Trophoblast cell (in vitro differentiated cells and primary cell): ENCODE data around the gene BAIAP3.

Experiments used
- DNase-seq, 2 donors: peaks; one replicate each; pipeline ENCODE4 v3.0.0-alpha.2; 2016
- H2AFZ ChIP-seq: 2 replicates; pipeline ENCODE4 v1.6.1; 2013; ENCODE audit warnings: low read length, moderate library complexity, mild to moderate bottlenecking; ENCODE audit not compliant: insufficient read depth, poor library complexity
- H2AK5ac ChIP-seq: 2 replicates; pipeline ENCODE4 v1.6.1; 2013; ENCODE audit warnings: mild to moderate bottlenecking, low read length
- H2BK120ac ChIP-seq: 2 replicates; pipeline ENCODE4 v1.6.1; 2013; ENCODE audit warnings: low read length, mild to moderate bottlenecking, moderate library complexity; ENCODE audit not compliant: insufficient read depth, poor library complexity
- H2BK12ac ChIP-seq: 2 replicates; pipeline ENCODE4 v1.6.1; 2013; ENCODE audit warnings: mild to moderate bottlenecking, low read length, moderate library complexity
- H2BK5ac ChIP-seq: 2 replicates; pipeline ENCODE4 v1.6.1; 2013; ENCODE audit warnings: low read length, low read depth, moderate library complexity, mild to moderate bottlenecking; ENCODE audit not compliant: poor library complexity
- H3K14ac ChIP-seq: 2 replicates; pipeline ENCODE4 v1.6.1; 2013; ENCODE audit warnings: mild to moderate bottlenecking, low read length
- H3K18ac ChIP-seq: 2 replicates; pipeline ENCODE4 v1.6.1; 2013; ENCODE audit warnings: mild to moderate bottlenecking, low read length
- H3K23ac ChIP-seq: 2 replicates; pipeline ENCODE4 v1.6.1; 2013; ENCODE audit warnings: low read length
- H3K27ac ChIP-seq: 2 replicates; pipeline ENCODE4 v1.5.1; 2013; ENCODE audit warnings: low read depth, mild to moderate bottlenecking, inconsistent platforms, low read length, moderate library complexity
- H3K27me3 ChIP-seq: 2 replicates; pipeline ENCODE4 v1.6.1; 2013; ENCODE audit warnings: inconsistent platforms, mild to moderate bottlenecking, low read length, moderate library complexity; ENCODE audit not compliant: insufficient read depth
- H3K36me3 ChIP-seq, 2 experiments: 1 replicate in 1 of 2; 2 replicates in 1 of 2; pipeline ENCODE4 v1.6.1; 2013; ENCODE audit warnings: low read length in 2 of 2, mild to moderate bottlenecking in 2 of 2, moderate library complexity in 1 of 2; ENCODE audit not compliant: insufficient read depth in 2 of 2, control insufficient read depth in 1 of 2
- H3K4ac ChIP-seq: 2 replicates; pipeline ENCODE4 v1.6.1; 2013; ENCODE audit warnings: low read depth, mild to moderate bottlenecking, low read length, moderate library complexity
- H3K4me1 ChIP-seq, 2 experiments: 1 replicate in 1 of 2; 2 replicates in 1 of 2; pipeline ENCODE4 v1.6.1; 2013; ENCODE audit warnings: low read length in 2 of 2, mild to moderate bottlenecking in 2 of 2, moderate library complexity in 1 of 2; ENCODE audit not compliant: insufficient read depth in 2 of 2, control insufficient read depth in 1 of 2
- H3K4me2 ChIP-seq: 2 replicates; pipeline ENCODE4 v1.6.1; 2013; ENCODE audit warnings: inconsistent platforms, mild to moderate bottlenecking, low read length, moderate library complexity
- H3K4me3 ChIP-seq: 2 replicates; pipeline ENCODE4 v1.5.1; 2013; ENCODE audit warnings: mild to moderate bottlenecking, low read depth, low read length, inconsistent platforms
- H3K79me1 ChIP-seq: one replicate; pipeline ENCODE4 v1.6.1; 2013; ENCODE audit warnings: low read length
- H3K79me2 ChIP-seq: 2 replicates; pipeline ENCODE4 v1.6.1; 2013; ENCODE audit warnings: low read length, mild to moderate bottlenecking; ENCODE audit not compliant: control insufficient read depth, insufficient read depth, poor library complexity
- H3K9ac ChIP-seq: 2 replicates; pipeline ENCODE4 v1.6.1; 2013; ENCODE audit warnings: mild to moderate bottlenecking, low read length
- H3K9me3 ChIP-seq: 2 replicates; pipeline ENCODE4 v1.6.1; 2013; ENCODE audit warnings: low read depth, mild to moderate bottlenecking, control low read depth, inconsistent platforms, low read length; ENCODE audit not compliant: insufficient read depth
- H4K12ac ChIP-seq: 2 replicates; pipeline ENCODE4 v1.6.1; 2013; ENCODE audit warnings: low read depth, mild to moderate bottlenecking, low read length, moderate library complexity
- H4K8ac ChIP-seq: 2 replicates; pipeline ENCODE4 v1.6.1; 2013; ENCODE audit warnings: low read depth, mild to moderate bottlenecking, low read length, moderate library complexity
- H4K91ac ChIP-seq: one replicate; pipeline ENCODE4 v1.6.1; 2013; ENCODE audit warnings: low read depth, mild to moderate bottlenecking, low read length, moderate library complexity
- WGBS: extraction: QIAGEN DNeasy Blood & Tissue Kit; methylation state at CpG from one replicate; pipeline ENCODE4 v1.1.7; 2013; ENCODE audit warnings: missing lambda C conversion rate; ENCODE audit not compliant: insufficient read length, insufficient coverage; ENCODE audit errors: extremely low coverage; 5-methylcytosine and 5-hydroxymethylcytosine counted together

BAIAP3 gene

DNA sequence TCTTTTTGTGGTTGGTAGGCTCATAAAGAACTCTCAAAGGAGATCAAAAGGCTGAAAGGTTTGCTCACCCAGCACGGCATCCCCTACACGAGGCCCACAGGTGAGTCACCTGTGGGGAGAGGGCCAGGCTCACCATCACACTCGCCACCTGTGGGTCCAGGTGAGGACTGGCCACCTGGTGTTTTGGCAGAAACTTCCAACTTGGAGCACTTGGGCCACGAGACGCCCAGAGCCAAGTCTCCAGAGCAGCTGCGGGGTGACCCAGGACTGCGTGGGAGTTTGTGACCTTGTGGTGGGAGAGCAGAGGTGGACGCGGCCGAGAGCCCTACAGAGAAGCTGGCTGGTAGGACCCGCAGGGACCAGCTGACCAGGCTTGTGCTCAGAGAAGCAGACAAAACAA, 29.4 kb downstream of the BAIAP3 start:
- H3K79me1 ChIP-seq: no peaks in the 10 kb centered on the region
- H4K12ac ChIP-seq: no peak overlapping the region
- H3K4me1 ChIP-seq: no peaks in the 10 kb centered on the region

GRCh38 chr16:1363501-1364041, 30.1 kb downstream of the BAIAP3 start:
- Histone ChIP-seq H3K79me2 (no peaks in the 10 kb centered on the region), H4K12ac (no peak overlapping the region), H4K91ac (no peak overlapping the region), H3K27me3 (no peaks in the 10 kb centered on the region), H3K4ac (no peak overlapping the region), H3K18ac (no peak overlapping the region), H3K36me3 (peaks cover 56 to 62% of the 10 kb centered on the region in 2 experiments), H3K23ac (no peak overlapping the region), H3K4me1 (no peaks in the 10 kb centered on the region), H3K27ac (no peak overlapping the region), H3K9ac (no peak overlapping the region), H2AFZ (no peak overlapping the region), H3K4me3 (no peak overlapping the region), H2BK5ac (no peak overlapping the region), H3K9me3 (no peaks in the 10 kb centered on the region), H2BK120ac (no peak overlapping the region), H3K4me2 (no peak overlapping the region), H3K14ac (no peak overlapping the region), H4K8ac (no peak overlapping the region), H3K79me1 (no peaks in the 10 kb centered on the region), H2BK12ac (no peak overlapping the region), H2AK5ac (no peak overlapping the region)
- peak; percentile 70 to 79 for DNase-seq
- no CpG with 5 or more reads among the region's 18 CpGs for WGBS

More for the DNA sequence above, 29.4 kb downstream of the BAIAP3 start:
- no peak overlapping the region for H2BK120ac ChIP-seq
- H2BK5ac ChIP-seq: no peak overlapping the region
- H3K27ac ChIP-seq: no peak overlapping the region
- no peak overlapping the region for H3K4me2 ChIP-seq
- no peak overlapping the region for H3K4ac ChIP-seq
- H4K91ac ChIP-seq: no peak overlapping the region
- H3K23ac ChIP-seq: no peak overlapping the region
- no peaks in the 10 kb centered on the region for H3K27me3 ChIP-seq
- H3K36me3 ChIP-seq: peaks cover 54 to 63% of the 10 kb centered on the region in 2 experiments
- H4K8ac ChIP-seq: no peak overlapping the region
- no peaks in the 10 kb centered on the region for H3K79me2 ChIP-seq
- H2BK12ac ChIP-seq: no peak overlapping the region
- H3K14ac ChIP-seq: no peak overlapping the region
- H3K18ac ChIP-seq: peak overlapping the region; percentile 26
- no peak overlapping the region for H3K4me3 ChIP-seq
- no peak overlapping the region for H2AFZ ChIP-seq
- H2AK5ac ChIP-seq: no peak overlapping the region
- whole genome bisulfite sequencing: no CpG with 5 or more reads among the region's 11 CpGs
- no peak overlapping the region for H3K9ac ChIP-seq
- peak; percentile 11 to 35 for DNase-seq
- no peaks in the 10 kb centered on the region for H3K9me3 ChIP-seq

DNA sequence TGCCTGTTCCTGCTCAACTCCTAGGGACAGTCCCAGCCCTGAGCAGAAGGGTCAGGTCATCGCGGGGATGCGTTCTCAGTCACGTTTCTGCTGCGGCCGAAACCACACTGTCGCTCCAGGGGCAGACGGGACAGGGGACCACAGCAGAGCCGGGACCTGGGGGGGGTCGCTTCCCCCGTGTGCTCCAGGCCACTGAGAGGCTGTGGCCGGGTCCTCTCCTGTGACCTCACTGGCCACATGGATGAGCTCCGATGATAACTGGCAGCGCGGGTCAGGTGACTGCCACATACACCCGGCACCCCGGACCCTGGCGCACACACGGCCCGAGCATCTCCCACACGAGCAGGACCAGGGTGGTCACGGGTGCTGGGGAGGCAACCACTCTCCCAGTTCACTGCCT, 31.1 kb downstream of the BAIAP3 start:
- H2AFZ ChIP-seq: no peak overlapping the region
- H2AK5ac ChIP-seq: no peak overlapping the region
- no peak overlapping the region for H3K4me2 ChIP-seq
- H2BK12ac ChIP-seq: no peak overlapping the region
- WGBS: no CpG with 5 or more reads among the region's 22 CpGs
- no peak overlapping the region for H3K23ac ChIP-seq
- no peak overlapping the region for H2BK120ac ChIP-seq
- H3K4ac ChIP-seq: no peak overlapping the region
- no peak overlapping the region for H3K27ac ChIP-seq
- H3K4me1 ChIP-seq: no peaks in the 10 kb centered on the region
- H3K36me3 ChIP-seq: peaks cover 56 to 62% of the 10 kb centered on the region in 2 experiments
- H4K8ac ChIP-seq: no peak overlapping the region
- DNase-seq: no peak
- no peak overlapping the region for H3K9ac ChIP-seq
- no peaks in the 10 kb centered on the region for H3K79me2 ChIP-seq
- H3K27me3 ChIP-seq: no peaks in the 10 kb centered on the region
- H3K18ac ChIP-seq: no peak overlapping the region
- no peak overlapping the region for H2BK5ac ChIP-seq
- no peaks in the 10 kb centered on the region for H3K79me1 ChIP-seq
- no peak overlapping the region for H4K12ac ChIP-seq
- no peak overlapping the region for H3K4me3 ChIP-seq
- H3K9me3 ChIP-seq: no peaks in the 10 kb centered on the region
- no peak overlapping the region for H4K91ac ChIP-seq
- H3K14ac ChIP-seq: no peak overlapping the region

GRCh38 chr16:1366060-1366711, 32.7 kb downstream of the BAIAP3 start:
- H2BK5ac ChIP-seq: no peak overlapping the region
- DNase-seq: no peak
- no peak overlapping the region for H3K4me3 ChIP-seq
- H3K9ac ChIP-seq: no peak overlapping the region
- no peaks in the 10 kb centered on the region for H3K79me1 ChIP-seq
- no peak overlapping the region for H4K91ac ChIP-seq
- no peaks in the 10 kb centered on the region for H3K4me1 ChIP-seq
- H4K12ac ChIP-seq: no peak overlapping the region
- no peaks in the 10 kb centered on the region for H3K27me3 ChIP-seq
- no peak overlapping the region for H4K8ac ChIP-seq
- H2BK120ac ChIP-seq: no peak overlapping the region
- no peaks in the 10 kb centered on the region for H3K79me2 ChIP-seq
- no peak overlapping the region for H3K4ac ChIP-seq
- no peak overlapping the region for H3K4me2 ChIP-seq
- no CpG with 5 or more reads among the region's 29 CpGs for WGBS
- no peak overlapping the region for H3K27ac ChIP-seq
- no peaks in the 10 kb centered on the region for H3K9me3 ChIP-seq
- peak overlapping the region; percentile 27 for H3K23ac ChIP-seq
- no peak overlapping the region for H3K18ac ChIP-seq
- H2BK12ac ChIP-seq: no peak overlapping the region
- H2AK5ac ChIP-seq: no peak overlapping the region
- H3K14ac ChIP-seq: no peak overlapping the region
- H3K36me3 ChIP-seq: peaks cover 62 to 64% of the 10 kb centered on the region in 2 experiments
- H2AFZ ChIP-seq: no peak overlapping the region
